Measurements from ENCODE around the gene LAMA3. TPM values are rescaled to one million over a fixed set of nuclear protein-coding genes. Genes with fewer than 3 reads are reported as not detected.
A peak's percentile ranks its signal among the peaks of the same experiment; 100 is the strongest.

The LAMA3 gene
- total and polyA plus RNA-seq, 8 donors, result 2.1 to 13.9 (median 5.1) TPM

GRCh38 chr18:23969664-23970063 lies 280.4 kb downstream of the LAMA3 start:
- TF ChIP-seq, protein P1, sequence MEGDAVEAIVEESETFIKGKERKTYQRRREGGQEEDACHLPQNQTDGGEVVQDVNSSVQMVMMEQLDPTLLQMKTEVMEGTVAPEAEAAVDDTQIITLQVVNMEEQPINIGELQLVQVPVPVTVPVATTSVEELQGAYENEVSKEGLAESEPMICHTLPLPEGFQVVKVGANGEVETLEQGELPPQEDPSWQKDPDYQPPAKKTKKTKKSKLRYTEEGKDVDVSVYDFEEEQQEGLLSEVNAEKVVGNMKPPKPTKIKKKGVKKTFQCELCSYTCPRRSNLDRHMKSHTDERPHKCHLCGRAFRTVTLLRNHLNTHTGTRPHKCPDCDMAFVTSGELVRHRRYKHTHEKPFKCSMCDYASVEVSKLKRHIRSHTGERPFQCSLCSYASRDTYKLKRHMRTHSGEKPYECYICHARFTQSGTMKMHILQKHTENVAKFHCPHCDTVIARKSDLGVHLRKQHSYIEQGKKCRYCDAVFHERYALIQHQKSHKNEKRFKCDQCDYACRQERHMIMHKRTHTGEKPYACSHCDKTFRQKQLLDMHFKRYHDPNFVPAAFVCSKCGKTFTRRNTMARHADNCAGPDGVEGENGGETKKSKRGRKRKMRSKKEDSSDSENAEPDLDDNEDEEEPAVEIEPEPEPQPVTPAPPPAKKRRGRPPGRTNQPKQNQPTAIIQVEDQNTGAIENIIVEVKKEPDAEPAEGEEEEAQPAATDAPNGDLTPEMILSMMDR (IDR thresholded peaks at IDR 0.05), result no peak
- Histone ChIP-seq H3K4me1 (peaks cover 8 to 15% (median 13%) of the 10 kb centered on the region in 3 donors), H3K9me3 (no peaks in the 10 kb centered on the region), H3K36me3 (no peaks in the 10 kb centered on the region), H3K27me3 (no peaks in the 10 kb centered on the region), H3K27ac (no peak overlapping the region), H3K4me3 (no peak overlapping the region)
- ATAC-seq (no peak), FAIRE-seq (no peak), DNase-seq (no peak)
- WGBS, 2 donors, result 93 to 98% methylated on average over 6 of the region's 6 CpGs
- intact Hi-C loops (cut with DNase I), result no loop called here

- Histone ChIP-seq H3K4me1 (peaks cover 5 to 10% (median 10%) of the 10 kb centered on the region in 3 donors), H3K27me3 (no peaks in the 10 kb centered on the region), H3K9me3 (no peaks in the 10 kb centered on the region), H3K4me3 (no peak overlapping the region), H3K27ac (no peak overlapping the region), H3K36me3 (no peaks in the 10 kb centered on the region)
- TF ChIP-seq, protein P1 (IDR thresholded peaks at IDR 0.05), result no peak
- no peak for FAIRE-seq
- 80 to 85% methylated on average over 7 of the region's 7 CpGs for WGBS, 2 donors
- peak in 1 of 4 donors; percentile 50 for ATAC-seq
- intact Hi-C loops (cut with DNase I), result no loop called here
- DNase-seq, result no peak
Observed at GRCh38 chr18:23970161-23971096, 281.2 kb downstream of the LAMA3 start.

GRCh38 chr18:23971097-23971440 lies 281.8 kb downstream of the LAMA3 start:
- Histone ChIP-seq H3K9me3 (no peaks in the 10 kb centered on the region), H3K4me3 (no peak overlapping the region), H3K36me3 (no peaks in the 10 kb centered on the region), H3K4me1 (peaks cover 0 to 5% (median 4%) of the 10 kb centered on the region in 3 donors), H3K27me3 (no peaks in the 10 kb centered on the region), H3K27ac (no peak overlapping the region)
- no peak for DNase-seq
- 89 to 97% methylated on average over 5 of the region's 5 CpGs for WGBS, 2 donors
- intact Hi-C loops (cut with DNase I), result no loop called here
- TF ChIP-seq, protein P1 (IDR thresholded peaks at IDR 0.05), result no peak
- no peak for FAIRE-seq
- ATAC-seq, result no peak

- peaks cover 0 to 4% (median 4%) of the 10 kb centered on the region in 3 donors for H3K4me1 ChIP-seq
- intact Hi-C loops (cut with DNase I), result no loop called here
- DNase-seq (no peak), ATAC-seq (no peak), FAIRE-seq (no peak)
- H3K27ac ChIP-seq, result no peak overlapping the region
- no peaks in the 10 kb centered on the region for H3K27me3 ChIP-seq
- H3K9me3 ChIP-seq, result no peaks in the 10 kb centered on the region
- no peak overlapping the region for H3K4me3 ChIP-seq
- WGBS, 2 donors, result 84 to 92% methylated on average over 5 of the region's 5 CpGs
- TF ChIP-seq, protein P1 (IDR thresholded peaks at IDR 0.05), result no peak
- H3K36me3 ChIP-seq, result no peaks in the 10 kb centered on the region
Observed at GRCh38 chr18:23971666-23972230, 282.5 kb downstream of the LAMA3 start.

DNA sequence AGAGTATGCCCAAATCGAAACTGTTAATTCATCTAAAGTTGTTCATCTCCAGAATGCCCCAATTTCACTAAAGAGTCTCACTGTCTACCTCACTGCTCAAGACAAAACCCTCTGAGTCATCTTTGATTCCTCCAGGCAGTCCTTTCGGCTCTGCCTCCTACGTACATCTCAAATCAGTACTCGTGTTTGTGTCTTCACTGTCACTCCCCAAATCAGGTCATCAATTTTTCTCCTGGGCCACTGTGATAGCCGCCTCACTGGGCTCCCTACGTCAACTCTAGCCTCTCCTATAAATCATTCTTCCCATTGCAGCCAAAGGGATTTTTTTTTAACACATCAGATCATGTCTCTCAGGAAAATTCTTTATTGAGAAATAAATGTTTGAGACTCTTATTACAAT lies 283.2 kb downstream of the LAMA3 start:
- intact Hi-C loops (cut with DNase I), result no loop called here

More for the DNA sequence above, 283.2 kb downstream of the LAMA3 start:
- DNase-seq (no peak), ATAC-seq (no peak), FAIRE-seq (no peak)
- H3K4me1 ChIP-seq, result no peaks in the 10 kb centered on the region
- TF ChIP-seq, protein P1 (IDR thresholded peaks at IDR 0.05), result no peak
- WGBS, 2 donors, result 79 to 90% methylated on average over 6 of the region's 6 CpGs
- no peaks in the 10 kb centered on the region for H3K9me3 ChIP-seq
- no peak overlapping the region for H3K4me3 ChIP-seq
- H3K27me3 ChIP-seq, result no peaks in the 10 kb centered on the region
- no peak overlapping the region for H3K27ac ChIP-seq
- H3K36me3 ChIP-seq, result no peaks in the 10 kb centered on the region
